GM18517 (cell line): ENCODE measurements around the gene EFNB3.

ENCODE experiments used
- ATAC-seq: cut with Tn5 transposase; IDR thresholded peaks from one replicate; pipeline ENCODE4 v1.9.1; 2021; ENCODE audit warnings: mild to moderate bottlenecking, moderate library complexity; ENCODE audit not compliant: unreplicated experiment

The EFNB3 gene

GRCh38 chr17:7697828-7698588 is 7.0 kb upstream of the EFNB3 start:
- ATAC-seq: no peak

- ATAC-seq: no peak
Observed at GRCh38 chr17:7700510-7700909, 4.5 kb upstream of the EFNB3 start.

GRCh38 chr17:7701681-7702080 is 3.3 kb upstream of the EFNB3 start:
- ATAC-seq: no peak

GRCh38 chr17:7702776-7703175 is 2.2 kb upstream of the EFNB3 start:
- ATAC-seq: no peak

- no peak for ATAC-seq
Observed at GRCh38 chr17:7703584-7704479, 1.2 kb upstream of the EFNB3 start.

GRCh38 chr17:7705269-7706255 is 560 bp downstream of the EFNB3 start:
- no peak for ATAC-seq

- ATAC-seq: no peak
Observed at GRCh38 chr17:7706631-7707354, 1.8 kb downstream of the EFNB3 start.

GRCh38 chr17:7707446-7707845 is 2.4 kb downstream of the EFNB3 start:
- no peak for ATAC-seq

- ATAC-seq: no peak
Observed at GRCh38 chr17:7707858-7708750, 3.1 kb downstream of the EFNB3 start.

- ATAC-seq: no peak
Observed at GRCh38 chr17:7709031-7709430, 4.0 kb downstream of the EFNB3 start.

GRCh38 chr17:7710301-7710700 is 5.3 kb downstream of the EFNB3 start:
- no peak for ATAC-seq

- no peak for ATAC-seq
Observed at GRCh38 chr17:7711051-7711755, 6.2 kb downstream of the EFNB3 start.

- no peak for ATAC-seq
Observed at GRCh38 chr17:7712111-7712771, 7.2 kb downstream of the EFNB3 start.

- ATAC-seq: no peak
Observed at GRCh38 chr17:7713782-7714181, 8.8 kb downstream of the EFNB3 start.

GRCh38 chr17:7714721-7715594 is 10.0 kb downstream of the EFNB3 start:
- ATAC-seq: no peak

- no peak for ATAC-seq
Observed at GRCh38 chr17:7715936-7716886, 11.2 kb downstream of the EFNB3 start.
